GM19468 (cell line): ENCODE data around the gene CCDC82.
"Not testable (repeated sequence)": the region's sequence is repeated elsewhere in the genome, so short reads cannot be mapped to it uniquely, and the experiment has no call there.

Experiments
- ATAC-seq: cut with Tn5 transposase; IDR thresholded peaks from one replicate; pipeline ENCODE4 v1.9.1; 2021; ENCODE audit warnings: mild to moderate bottlenecking, moderate library complexity, moderate number of reproducible peaks; ENCODE audit not compliant: unreplicated experiment; ENCODE audit errors: extremely low read depth

CCDC82 gene

GRCh38 chr11:96389720-96390487 lies at the start of gene CCDC82, which contains the start of gene JRKL:
CCDC82 (minus strand) TSS chr11:96389912; CDS start chr11:96384747, 5,165 bp downstream.
JRKL (plus strand) TSS chr11:96390013; CDS start chr11:96390650, 637 bp downstream.
- peak; percentile 74 for ATAC-seq

- ATAC-seq = not testable (repeated sequence)
Observed at GRCh38 chr11:96432654-96433053, 42.9 kb upstream of the CCDC82 start.

GRCh38 chr11:96430668-96431067 lies 41.0 kb upstream of the CCDC82 start:
- ATAC-seq = no peak

GRCh38 chr11:96424693-96425092 lies 35.0 kb upstream of the CCDC82 start:
- no peak for ATAC-seq

GRCh38 chr11:96413408-96413807 lies 23.7 kb upstream of the CCDC82 start:
- no peak for ATAC-seq

- no peak for ATAC-seq
Observed at GRCh38 chr11:96412761-96413381, 23.2 kb upstream of the CCDC82 start.

GRCh38 chr11:96411412-96411811 lies 21.7 kb upstream of the CCDC82 start:
- ATAC-seq = not testable (repeated sequence)

- ATAC-seq = no peak
Observed at GRCh38 chr11:96400697-96401096, 11.0 kb upstream of the CCDC82 start.

- no peak for ATAC-seq
Observed at GRCh38 chr11:96397863-96398262, 8.2 kb upstream of the CCDC82 start.

- no peak for ATAC-seq
Observed at GRCh38 chr11:96396637-96397036, 6.9 kb upstream of the CCDC82 start.

GRCh38 chr11:96394773-96395172 lies 5.1 kb upstream of the CCDC82 start:
- ATAC-seq = no peak

GRCh38 chr11:96393753-96394348 lies 4.1 kb upstream of the CCDC82 start:
- ATAC-seq = no peak

GRCh38 chr11:96391698-96392307 lies 2.1 kb upstream of the CCDC82 start:
- ATAC-seq = no peak

GRCh38 chr11:96390488-96390792 lies 728 bp upstream of the CCDC82 start:
- no peak for ATAC-seq

- ATAC-seq = peak; percentile 51
Observed at GRCh38 chr11:96388891-96389719, 607 bp downstream of the CCDC82 start.

GRCh38 chr11:96385187-96385586 lies 4.5 kb downstream of the CCDC82 start:
- ATAC-seq = no peak

GRCh38 chr11:96384156-96384555 lies 5.6 kb downstream of the CCDC82 start:
- no peak for ATAC-seq

- ATAC-seq = no peak
Observed at GRCh38 chr11:96376796-96377195, 12.9 kb downstream of the CCDC82 start.

- no peak for ATAC-seq
Observed at GRCh38 chr11:96373826-96374225, 15.9 kb downstream of the CCDC82 start.

GRCh38 chr11:96367342-96367741 lies 22.4 kb downstream of the CCDC82 start:
- no peak for ATAC-seq
